ENCODE measurements around the gene NCBP2L.

The NCBP2L gene

DNA sequence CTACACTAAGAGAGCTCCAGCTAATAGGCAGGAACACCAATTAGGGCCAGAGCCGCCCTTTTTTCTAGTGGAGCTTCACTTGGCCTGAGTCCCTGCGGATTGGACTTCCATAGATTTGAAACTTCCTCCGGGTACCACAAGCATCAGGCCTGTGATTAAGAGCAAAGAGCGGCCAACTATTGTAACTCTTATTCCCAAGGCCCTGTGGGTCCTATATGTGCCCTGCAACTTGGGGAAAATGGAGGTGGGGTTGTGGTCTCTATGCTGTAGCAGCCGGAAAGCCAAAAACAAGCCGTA, at the start of gene NCBP2L:
NCBP2L (plus strand) TSS at position 198 of the 297 bp plus-strand sequence. CDS start 16,488 bp downstream, outside the sequence.
- H3K9ac ChIP-seq (ENCODE audit: low read length): no peak within 1 kb of the TSS
- H3K27ac ChIP-seq (ENCODE audit: low read depth, low read length): no peak within 1 kb of the TSS
- peaks cover 22% of the 10 kb centered on the region for H3K4me1 ChIP-seq (ENCODE audit: control insufficient read depth, insufficient read depth, low read length)
- H3K9me3 ChIP-seq (ENCODE audit: control insufficient read depth, insufficient read depth, low read depth, low read length): no peaks in the 10 kb centered on the region
- H3K4me3 ChIP-seq (ENCODE audit: low read depth, low read length): peak within 1 kb of the TSS; percentile 65
- H3K36me3 ChIP-seq (ENCODE audit: control insufficient read depth, insufficient read depth, low read length): no peaks in the 10 kb centered on the region
- peaks cover 44% of the 10 kb centered on the region for H3K27me3 ChIP-seq (ENCODE audit: control insufficient read depth, insufficient read depth, low read length)

DNA sequence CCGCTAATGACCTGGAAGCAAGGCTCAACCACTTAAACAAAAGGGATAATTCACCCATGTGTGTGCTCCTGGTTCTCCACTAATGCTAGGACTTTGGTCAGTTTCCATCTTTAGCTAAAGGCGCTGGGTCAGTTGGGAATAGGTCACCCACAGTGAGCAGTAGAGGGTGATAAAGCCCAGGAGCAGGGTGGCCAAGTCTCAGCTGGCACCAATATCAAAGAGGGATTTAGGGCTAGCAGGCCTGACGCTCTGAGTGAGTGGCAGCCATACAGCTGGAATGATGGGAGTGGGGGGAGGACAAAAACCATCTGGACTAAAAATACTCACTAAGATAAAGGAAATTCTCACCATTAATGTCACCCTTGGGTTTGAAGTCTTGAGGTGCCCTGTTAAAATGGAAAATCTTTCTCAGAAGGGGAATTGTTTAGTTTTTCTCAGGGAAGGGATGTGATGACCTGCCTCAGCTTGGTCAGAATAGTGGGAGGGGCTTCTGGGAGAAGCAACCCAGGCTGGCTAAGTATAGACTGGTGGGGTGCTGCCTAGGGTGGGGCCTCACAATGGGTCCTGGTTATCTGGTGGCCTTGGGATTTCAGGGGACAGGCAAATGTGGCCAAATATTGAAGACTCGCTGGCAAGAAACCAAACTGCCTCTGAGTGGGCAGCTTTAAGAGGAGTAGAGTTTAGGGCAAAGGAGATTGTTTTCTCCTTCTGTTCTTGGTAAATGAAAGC, 49.0 kb upstream of the NCBP2L start:
- H3K27me3 ChIP-seq (ENCODE audit: control insufficient read depth, insufficient read depth, low read length): peaks cover 3% of the 10 kb centered on the region; the same call in 1 of the 2 replicates
- no peak overlapping the region for H3K4me3 ChIP-seq (ENCODE audit: low read depth, low read length)
- H3K36me3 ChIP-seq (ENCODE audit: control insufficient read depth, insufficient read depth, low read length): no peaks in the 10 kb centered on the region
- H3K9ac ChIP-seq (ENCODE audit: low read length): no peak overlapping the region
- H3K4me1 ChIP-seq (ENCODE audit: control insufficient read depth, insufficient read depth, low read length): peaks cover 56% of the 10 kb centered on the region
- H3K27ac ChIP-seq (ENCODE audit: low read depth, low read length): no peak overlapping the region
- H3K9me3 ChIP-seq (ENCODE audit: control insufficient read depth, insufficient read depth, low read depth, low read length): no peaks in the 10 kb centered on the region

DNA sequence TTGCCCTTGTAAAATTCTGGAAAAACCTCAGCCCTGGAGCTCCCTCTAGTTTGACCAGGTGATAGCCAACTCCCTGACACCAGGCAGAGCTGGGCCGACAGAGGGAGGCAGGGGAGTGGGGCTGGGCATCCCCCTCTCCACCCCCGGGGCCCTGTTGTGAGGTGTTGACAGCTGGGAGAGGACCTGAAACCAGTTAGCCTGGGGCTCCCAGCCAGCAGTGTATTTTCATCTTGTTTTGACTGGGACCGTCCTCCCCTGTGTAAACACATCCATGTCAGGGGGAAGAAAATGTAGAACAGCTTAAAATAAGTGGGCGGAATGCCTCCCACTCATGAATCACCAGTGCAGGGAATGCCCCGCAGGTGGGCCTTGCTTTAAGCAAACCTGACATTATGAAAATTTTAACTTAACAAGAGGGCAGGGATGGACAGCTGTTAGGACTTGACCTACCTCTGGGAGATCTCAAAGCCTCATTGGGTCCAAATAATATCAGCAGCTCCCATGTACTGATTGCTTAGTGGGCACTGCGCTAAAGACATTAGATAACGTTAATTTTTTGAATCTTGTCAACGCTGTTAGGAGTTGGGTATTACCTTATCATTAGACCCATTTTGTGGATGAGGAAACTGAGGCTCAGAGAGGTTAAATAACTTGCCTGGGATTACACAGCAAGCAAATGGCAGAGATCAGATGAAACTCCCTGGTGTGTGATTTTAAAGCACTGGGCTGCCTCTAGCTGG, 47.8 kb upstream of the NCBP2L start:
- no peaks in the 10 kb centered on the region for H3K9me3 ChIP-seq (ENCODE audit: control insufficient read depth, insufficient read depth, low read depth, low read length)
- H3K9ac ChIP-seq (ENCODE audit: low read length): no peak overlapping the region
- H3K4me3 ChIP-seq (ENCODE audit: low read depth, low read length): no peak overlapping the region
- H3K4me1 ChIP-seq (ENCODE audit: control insufficient read depth, insufficient read depth, low read length): peaks cover 56% of the 10 kb centered on the region
- H3K36me3 ChIP-seq (ENCODE audit: control insufficient read depth, insufficient read depth, low read length): no peaks in the 10 kb centered on the region
- H3K27me3 ChIP-seq (ENCODE audit: control insufficient read depth, insufficient read depth, low read length): peaks cover 12% of the 10 kb centered on the region
- no peak overlapping the region for H3K27ac ChIP-seq (ENCODE audit: low read depth, low read length)

DNA sequence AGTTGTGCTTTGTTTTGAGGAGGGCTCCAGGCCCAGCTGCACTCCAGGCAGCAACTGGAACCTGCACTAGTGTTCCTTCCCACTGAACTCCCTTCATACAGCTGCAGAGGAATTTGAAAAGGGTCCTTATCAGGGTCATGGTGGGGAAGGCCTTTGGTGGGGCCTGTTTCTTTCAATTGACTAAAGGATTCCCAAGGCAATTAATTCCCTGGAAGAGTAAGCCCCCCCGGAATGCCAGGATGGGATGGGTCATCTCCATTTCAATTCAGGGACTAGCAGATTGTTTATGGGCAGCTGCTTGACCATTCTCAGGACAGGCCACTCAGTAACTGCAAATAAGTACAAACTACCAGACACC, 47.3 kb upstream of the NCBP2L start:
- H3K27ac ChIP-seq (ENCODE audit: low read depth, low read length): no peak overlapping the region
- no peak overlapping the region for H3K4me3 ChIP-seq (ENCODE audit: low read depth, low read length)
- H3K9me3 ChIP-seq (ENCODE audit: control insufficient read depth, insufficient read depth, low read depth, low read length): no peaks in the 10 kb centered on the region
- H3K36me3 ChIP-seq (ENCODE audit: control insufficient read depth, insufficient read depth, low read length): no peaks in the 10 kb centered on the region
- H3K27me3 ChIP-seq (ENCODE audit: control insufficient read depth, insufficient read depth, low read length): peaks cover 12% of the 10 kb centered on the region
- peaks cover 55% of the 10 kb centered on the region for H3K4me1 ChIP-seq (ENCODE audit: control insufficient read depth, insufficient read depth, low read length)
- no peak overlapping the region for H3K9ac ChIP-seq (ENCODE audit: low read length)

DNA sequence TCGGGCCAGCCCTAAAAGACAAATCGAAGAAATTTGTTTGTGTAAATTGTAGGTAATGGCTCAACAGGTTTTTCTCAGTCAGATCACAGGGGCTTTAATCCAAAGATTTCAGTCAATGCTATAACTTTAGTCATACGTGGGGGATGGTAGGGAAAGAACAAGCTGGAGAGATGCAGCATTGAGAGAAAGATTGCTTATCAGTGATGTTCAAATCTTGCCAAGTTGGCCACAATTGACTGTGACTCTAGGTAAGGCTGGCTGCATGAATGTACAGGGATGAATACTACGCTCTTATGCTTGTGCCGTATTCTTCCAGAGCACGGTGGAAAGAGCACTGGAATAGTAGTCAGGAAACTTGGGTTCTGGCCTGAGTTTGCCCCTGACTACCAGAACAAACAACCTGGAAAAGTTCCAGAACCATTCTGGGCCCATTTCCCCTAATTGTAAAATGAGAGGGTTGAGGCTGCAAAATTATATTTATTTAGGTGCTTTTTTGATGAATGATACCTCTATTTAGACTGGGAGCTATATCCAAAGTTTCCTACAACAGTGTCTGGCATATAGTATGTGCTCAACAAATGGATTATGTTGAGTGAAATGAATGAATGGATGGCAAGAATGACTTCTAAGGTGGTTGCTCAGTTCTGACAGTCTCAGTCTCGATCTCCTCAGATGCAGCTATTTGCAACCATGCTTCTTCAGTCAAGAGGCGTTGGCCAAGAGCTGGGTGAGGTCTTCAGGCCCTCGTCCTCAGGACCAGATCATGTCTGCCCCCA, 46.4 kb upstream of the NCBP2L start:
- Histone ChIP-seq H3K4me3 (ENCODE audit: low read depth, low read length) (peak overlapping the region; percentile 6; the same call in 1 of the 2 replicates), H3K27me3 (ENCODE audit: control insufficient read depth, insufficient read depth, low read length) (peaks cover 15% of the 10 kb centered on the region), H3K36me3 (ENCODE audit: control insufficient read depth, insufficient read depth, low read length) (no peaks in the 10 kb centered on the region), H3K9me3 (ENCODE audit: control insufficient read depth, insufficient read depth, low read depth, low read length) (no peaks in the 10 kb centered on the region), H3K9ac (ENCODE audit: low read length) (peak overlapping the region; percentile 36), H3K4me1 (ENCODE audit: control insufficient read depth, insufficient read depth, low read length) (peaks cover 47% of the 10 kb centered on the region), H3K27ac (ENCODE audit: low read depth, low read length) (peak overlapping the region; percentile 22; the same call in 1 of the 2 replicates)

DNA sequence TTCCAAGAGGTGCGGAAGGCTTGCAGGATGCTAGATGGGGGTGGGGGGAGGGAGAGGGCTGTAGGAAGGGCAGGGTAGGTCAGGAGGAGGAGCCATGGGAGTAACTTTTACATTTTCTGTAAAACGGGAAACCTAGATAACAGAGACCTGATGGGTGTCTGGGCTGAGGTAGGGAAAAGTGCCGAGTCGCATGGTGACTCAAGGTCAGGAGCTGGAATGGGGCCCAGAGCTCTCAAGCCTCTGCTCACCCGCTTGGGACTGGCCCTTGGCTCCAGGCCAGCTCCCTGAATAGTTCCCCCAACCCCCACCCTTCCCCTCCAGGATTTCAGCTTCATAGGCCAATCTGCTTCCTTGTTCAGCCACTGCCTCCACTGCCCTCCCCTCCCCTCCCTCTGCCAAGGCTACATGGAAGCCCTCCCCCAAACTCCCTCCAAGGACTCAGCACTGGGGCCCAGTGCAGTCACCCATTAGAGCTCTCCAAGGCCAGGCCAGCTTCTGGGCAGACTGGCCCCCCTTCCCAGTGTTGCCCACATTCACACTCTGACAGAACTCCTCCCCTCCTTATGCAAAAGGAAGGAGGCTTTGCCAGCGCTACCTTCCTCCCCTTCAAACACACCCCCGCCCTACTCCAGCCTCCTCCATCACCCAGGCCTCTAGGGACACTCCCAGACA, 45.6 kb upstream of the NCBP2L start:
- peak overlapping the region; percentile 22; the same call in 1 of the 2 replicates for H3K27ac ChIP-seq (ENCODE audit: low read depth, low read length)
- peak overlapping the region; percentile 6; the same call in 1 of the 2 replicates for H3K4me3 ChIP-seq (ENCODE audit: low read depth, low read length)

DNA sequence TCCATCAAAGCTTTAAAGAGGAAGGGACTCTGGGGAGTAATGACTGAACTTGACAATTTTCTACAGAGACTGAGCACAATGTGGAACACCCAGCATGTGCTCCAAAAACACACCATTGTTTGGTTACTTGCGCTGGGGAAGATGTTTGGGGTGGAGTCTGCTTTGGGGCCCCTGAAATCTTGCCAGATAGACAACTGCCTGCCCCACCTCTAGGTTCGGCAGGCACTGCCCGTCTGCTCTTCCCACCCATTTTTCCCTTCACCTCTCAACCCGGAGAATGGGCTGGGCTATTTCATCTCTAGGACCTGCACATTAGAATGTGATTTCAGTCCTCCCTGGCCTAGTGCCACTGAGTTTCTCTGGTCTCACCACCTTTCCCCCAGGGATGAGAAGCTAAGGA, 43.8 kb upstream of the NCBP2L start:
- H3K4me1 ChIP-seq (ENCODE audit: control insufficient read depth, insufficient read depth, low read length): peaks cover 61% of the 10 kb centered on the region
- H3K27me3 ChIP-seq (ENCODE audit: control insufficient read depth, insufficient read depth, low read length): peaks cover 24% of the 10 kb centered on the region
- H3K9me3 ChIP-seq (ENCODE audit: control insufficient read depth, insufficient read depth, low read depth, low read length): no peaks in the 10 kb centered on the region
- H3K36me3 ChIP-seq (ENCODE audit: control insufficient read depth, insufficient read depth, low read length): no peaks in the 10 kb centered on the region
- no peak overlapping the region for H3K4me3 ChIP-seq (ENCODE audit: low read depth, low read length)
- no peak overlapping the region for H3K9ac ChIP-seq (ENCODE audit: low read length)
- no peak overlapping the region for H3K27ac ChIP-seq (ENCODE audit: low read depth, low read length)

More for the DNA sequence above, 45.6 kb upstream of the NCBP2L start:
- Histone ChIP-seq H3K36me3 (ENCODE audit: control insufficient read depth, insufficient read depth, low read length) (no peaks in the 10 kb centered on the region), H3K9ac (ENCODE audit: low read length) (peak overlapping the region; percentile 36), H3K27me3 (ENCODE audit: control insufficient read depth, insufficient read depth, low read length) (peaks cover 15% of the 10 kb centered on the region), H3K4me1 (ENCODE audit: control insufficient read depth, insufficient read depth, low read length) (peaks cover 53% of the 10 kb centered on the region), H3K9me3 (ENCODE audit: control insufficient read depth, insufficient read depth, low read depth, low read length) (no peaks in the 10 kb centered on the region)

DNA sequence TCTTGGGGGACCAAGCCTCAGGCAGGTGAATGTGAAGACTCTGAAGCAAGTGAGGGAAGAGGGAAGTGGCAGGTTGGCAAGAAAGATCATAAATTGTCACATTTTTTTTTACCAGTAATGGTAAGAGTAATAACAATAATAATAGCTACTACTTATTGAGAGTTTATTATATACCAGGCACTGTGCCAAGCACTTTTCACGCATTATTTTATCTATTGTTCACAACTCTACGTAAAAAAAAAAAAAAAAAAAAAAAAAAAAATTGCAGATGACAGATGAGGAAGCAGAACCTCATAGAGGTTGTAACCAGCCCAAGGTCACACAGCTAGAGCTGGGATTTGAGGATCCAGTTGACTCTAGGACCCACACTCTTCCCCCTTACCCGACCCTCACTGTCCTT, 42.9 kb upstream of the NCBP2L start:
- Histone ChIP-seq H3K4me1 (ENCODE audit: control insufficient read depth, insufficient read depth, low read length) (peaks cover 51% of the 10 kb centered on the region), H3K27me3 (ENCODE audit: control insufficient read depth, insufficient read depth, low read length) (peaks cover 33% of the 10 kb centered on the region), H3K36me3 (ENCODE audit: control insufficient read depth, insufficient read depth, low read length) (no peaks in the 10 kb centered on the region)

DNA sequence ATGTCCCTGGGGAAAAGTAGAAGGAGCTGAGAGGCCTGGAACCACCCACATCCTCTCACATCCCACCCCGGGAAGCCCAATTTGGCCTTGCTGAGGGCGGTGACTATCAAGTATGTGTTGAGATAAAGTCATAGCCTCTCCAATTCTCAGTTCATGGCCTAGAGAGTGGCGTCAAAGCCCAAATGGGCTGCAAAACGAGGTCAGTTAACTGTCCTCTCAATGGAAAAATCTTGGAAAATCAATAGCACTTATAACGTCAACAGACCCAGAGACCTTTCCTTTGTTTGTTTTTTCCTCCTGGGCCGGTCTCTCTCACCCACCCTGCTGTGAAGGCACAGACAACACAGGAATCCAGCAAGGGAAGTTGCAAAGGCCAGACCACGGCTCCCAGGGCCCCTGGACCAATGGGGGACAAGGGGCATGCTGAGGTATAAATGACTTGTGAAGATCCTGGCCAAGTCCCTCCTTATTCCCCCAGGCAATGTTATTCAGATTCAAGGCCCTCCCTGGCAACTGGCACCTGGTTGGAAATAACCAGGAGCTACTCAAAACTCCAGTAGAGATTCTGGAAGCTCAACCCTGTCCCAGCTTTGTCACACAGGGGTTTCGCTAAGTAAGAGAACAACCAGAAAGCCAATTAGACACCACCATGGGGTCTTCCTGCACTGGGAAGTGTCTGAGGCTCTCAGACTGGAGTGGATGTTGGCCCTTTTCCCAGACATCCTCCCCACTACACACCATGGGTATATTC, 40.6 kb upstream of the NCBP2L start:
- H3K4me3 ChIP-seq (ENCODE audit: low read depth, low read length): no peak overlapping the region; the same call in 1 of the 2 replicates
- peak overlapping the region; percentile 27; the same call in 1 of the 2 replicates for H3K27ac ChIP-seq (ENCODE audit: low read depth, low read length)
- H3K9me3 ChIP-seq (ENCODE audit: control insufficient read depth, insufficient read depth, low read depth, low read length): no peaks in the 10 kb centered on the region
- H3K36me3 ChIP-seq (ENCODE audit: control insufficient read depth, insufficient read depth, low read length): no peaks in the 10 kb centered on the region
- peaks cover 40% of the 10 kb centered on the region for H3K4me1 ChIP-seq (ENCODE audit: control insufficient read depth, insufficient read depth, low read length)
- H3K9ac ChIP-seq (ENCODE audit: low read length): peak overlapping the region; percentile 18
- H3K27me3 ChIP-seq (ENCODE audit: control insufficient read depth, insufficient read depth, low read length): peaks cover 46% of the 10 kb centered on the region

More for the DNA sequence above, 42.9 kb upstream of the NCBP2L start:
- Histone ChIP-seq H3K9me3 (ENCODE audit: control insufficient read depth, insufficient read depth, low read depth, low read length) (no peaks in the 10 kb centered on the region), H3K9ac (ENCODE audit: low read length) (no peak overlapping the region), H3K27ac (ENCODE audit: low read depth, low read length) (no peak overlapping the region), H3K4me3 (ENCODE audit: low read depth, low read length) (no peak overlapping the region)

DNA sequence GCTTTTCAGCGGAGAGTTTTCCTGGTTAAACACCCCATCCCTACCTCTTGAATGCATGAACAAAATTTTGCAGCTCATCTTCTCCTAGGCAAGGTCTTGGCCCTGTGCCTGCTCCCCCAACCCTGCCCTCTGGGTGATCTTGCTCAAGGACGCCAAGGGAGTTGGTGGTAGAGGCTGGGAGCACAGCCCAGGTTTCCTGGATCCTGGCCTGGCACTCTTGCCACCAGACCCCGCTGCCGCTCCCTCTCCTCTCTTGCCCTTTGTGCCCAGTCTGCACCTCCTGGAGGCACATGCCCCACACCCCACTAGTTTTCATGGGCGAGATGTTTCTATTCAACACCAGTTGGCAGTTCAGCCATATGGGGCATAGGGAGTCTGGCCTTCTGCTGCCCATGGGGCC, 39.3 kb upstream of the NCBP2L start:
- H3K9ac ChIP-seq (ENCODE audit: low read length): no peak overlapping the region
- no peaks in the 10 kb centered on the region for H3K36me3 ChIP-seq (ENCODE audit: control insufficient read depth, insufficient read depth, low read length)
- peaks cover 56% of the 10 kb centered on the region for H3K27me3 ChIP-seq (ENCODE audit: control insufficient read depth, insufficient read depth, low read length)
- no peaks in the 10 kb centered on the region for H3K9me3 ChIP-seq (ENCODE audit: control insufficient read depth, insufficient read depth, low read depth, low read length)
- H3K4me1 ChIP-seq (ENCODE audit: control insufficient read depth, insufficient read depth, low read length): peaks cover 44% of the 10 kb centered on the region
- no peak overlapping the region for H3K4me3 ChIP-seq (ENCODE audit: low read depth, low read length)
- H3K27ac ChIP-seq (ENCODE audit: low read depth, low read length): no peak overlapping the region

Measured in HUES6 (cell line).